ENCODE measurements around the gene FAM229A. TPM values are rescaled to one million over a fixed set of nuclear protein-coding genes. Genes with fewer than 3 reads are reported as not detected.
"Not testable (repeated sequence)": the region's sequence is repeated elsewhere in the genome, so short reads cannot be mapped to it uniquely, and the experiment has no call there.

FAM229A gene
- total and polyA plus RNA-seq, 10 donors: 10.5 to 27.6 (median 14.0) TPM

GRCh38 chr1:32361308-32361673 lies 994 bp downstream of the FAM229A start:
- TF ChIP-seq POLR2AphosphoS5 (IDR thresholded peaks at IDR 0.05): peak in 2 of 3 donors; percentile 42 to 59
- no peak for TF ChIP-seq CTCF (IDR thresholded peaks at IDR 0.05 in 8 of 11, conservative IDR thresholded peaks at IDR 0.05 in 3 of 11)
- WGBS, 5 donors: 67 to 90% (median 70%) methylated on average over 12 to 35 of the region's 35 CpGs
- peak overlapping the region in 6 of 8 donors; percentile 19 to 61 (median 36) for H3K4me3 ChIP-seq

DNA sequence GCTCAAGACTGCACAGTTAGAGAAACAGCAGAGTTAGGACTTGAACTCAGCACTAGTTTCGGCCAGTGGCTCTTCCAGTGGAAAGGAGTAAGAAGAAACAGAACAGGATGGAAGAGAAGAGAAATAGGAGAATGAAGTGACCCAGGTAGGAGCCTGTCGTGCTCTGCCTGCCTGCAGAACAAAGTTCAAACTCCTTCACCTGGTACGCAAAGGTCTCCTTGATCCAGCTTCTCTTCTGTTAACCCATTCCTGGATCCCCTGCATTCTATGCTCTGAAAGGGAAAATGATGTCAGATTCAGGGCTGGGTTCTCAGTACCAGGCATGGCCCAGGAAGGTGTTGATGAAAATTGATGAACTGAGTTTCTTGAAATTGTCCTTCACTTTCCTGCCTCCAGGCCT lies 3.9 kb downstream of the FAM229A start:
- Histone ChIP-seq H3K4me3 (no peak overlapping the region), H3K36me3 (peaks cover 0 to 18% (median 2%) of the 10 kb centered on the region in 6 donors), H3K27ac (no peak overlapping the region), H3K27me3 (replicated peaks in 1 of 7) (peaks cover 0 to 17% (median 0%) of the 10 kb centered on the region in 7 donors), H3K9me3 (no peaks in the 10 kb centered on the region), H3K4me1 (peaks cover 11 to 65% (median 43%) of the 10 kb centered on the region in 6 donors)
- intact Hi-C loops (cut with DNase I; ENCODE audit: low total_unique reads): no loop called here
- no peak for DNase-seq
- WGBS, 5 donors: 88 to 94% (median 91%) methylated on average over 3 of the region's 3 CpGs
- TF ChIP-seq POLR2A (IDR thresholded peaks at IDR 0.05): no peak
- no peak for TF ChIP-seq POLR2AphosphoS5 (IDR thresholded peaks at IDR 0.05)

More at GRCh38 chr1:32361308-32361673, 994 bp downstream of the FAM229A start:
- Histone ChIP-seq H3K27me3 (replicated peaks in 1 of 7) (peaks cover 0 to 17% (median 0%) of the 10 kb centered on the region in 7 donors), H3K27ac (peak overlapping the region in 3 of 8 donors; percentile 48 to 59 (median 50)), H3K9me3 (no peaks in the 10 kb centered on the region), H3K36me3 (peaks cover 0 to 47% (median 24%) of the 10 kb centered on the region in 6 donors), H3K4me1 (peaks cover 8 to 40% (median 30%) of the 10 kb centered on the region in 6 donors)
- DNase-seq: no peak
- intact Hi-C loops (cut with DNase I; ENCODE audit: low total_unique reads): no loop called here

DNA sequence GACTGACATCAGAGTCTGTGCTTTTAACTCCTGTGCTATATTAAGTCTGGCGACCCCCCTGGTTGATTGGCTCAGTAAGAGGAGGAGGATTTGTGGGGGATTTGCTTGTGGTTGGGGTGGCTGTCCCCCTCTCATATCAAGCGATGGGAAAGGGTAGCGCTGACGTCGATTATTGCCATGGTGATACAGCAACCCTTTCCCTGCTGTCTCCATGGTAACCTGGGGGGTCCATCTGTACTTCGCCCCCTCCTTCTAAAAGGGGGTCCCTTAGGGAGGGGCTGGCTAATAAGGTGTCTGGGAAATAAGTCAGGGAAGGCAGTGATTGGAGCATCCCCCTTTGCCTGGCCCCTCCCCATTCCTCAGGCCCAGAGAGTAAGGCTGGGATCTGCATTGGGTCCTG lies 4.7 kb downstream of the FAM229A start:
- 80 to 87% (median 84%) methylated on average over 4 to 6 of the region's 6 CpGs for WGBS, 5 donors
- peaks cover 19 to 69% (median 49%) of the 10 kb centered on the region in 6 donors for H3K4me1 ChIP-seq
- TF ChIP-seq CTCF (IDR thresholded peaks at IDR 0.05 in 8 of 11, conservative IDR thresholded peaks at IDR 0.05 in 3 of 11): no peak
- no peak for TF ChIP-seq POLR2A (IDR thresholded peaks at IDR 0.05)
- TF ChIP-seq POLR2AphosphoS5 (IDR thresholded peaks at IDR 0.05): no peak
- H3K4me3 ChIP-seq: no peak overlapping the region
- no peaks in the 10 kb centered on the region for H3K9me3 ChIP-seq
- intact Hi-C loops (cut with DNase I; ENCODE audit: low total_unique reads): no loop called here
- H3K27ac ChIP-seq: peak overlapping the region in 1 of 8 donors; percentile 4
- peaks cover 0 to 11% (median 0%) of the 10 kb centered on the region in 6 donors for H3K36me3 ChIP-seq
- H3K27me3 ChIP-seq (replicated peaks in 1 of 7): peaks cover 0 to 17% (median 0%) of the 10 kb centered on the region in 7 donors
- DNase-seq: no peak

DNA sequence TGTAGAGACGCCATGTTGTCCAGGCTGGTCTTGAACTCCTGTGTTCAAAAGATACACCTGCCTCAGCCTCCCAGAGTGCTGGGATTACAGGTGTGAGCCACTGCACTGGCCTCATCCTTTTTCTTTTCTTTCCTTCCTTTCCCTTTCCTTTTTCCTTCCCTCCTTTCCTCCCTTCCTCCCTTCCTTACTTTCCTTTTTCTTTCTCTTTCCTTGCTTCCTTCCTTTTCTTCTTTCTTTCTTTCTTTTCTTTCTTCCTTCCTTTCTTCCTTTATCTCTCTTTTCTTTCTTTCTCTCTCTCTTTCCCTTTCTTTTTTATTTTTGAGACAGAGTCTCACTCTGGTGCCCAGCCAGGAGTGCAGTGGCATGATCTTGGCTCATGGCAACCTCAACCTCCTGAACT lies 5.8 kb downstream of the FAM229A start:
- Histone ChIP-seq H3K9me3 (no peaks in the 10 kb centered on the region), H3K36me3 (peaks cover 0 to 11% (median 0%) of the 10 kb centered on the region in 6 donors), H3K4me3 (no peak overlapping the region), H3K27ac (peak overlapping the region in 2 of 8 donors; percentile 15 to 95), H3K4me1 (peaks cover 16 to 69% (median 49%) of the 10 kb centered on the region in 6 donors), H3K27me3 (replicated peaks in 1 of 7) (peaks cover 0 to 6% (median 0%) of the 10 kb centered on the region in 7 donors)
- intact Hi-C loops (cut with DNase I; ENCODE audit: low total_unique reads): no loop called here
- WGBS, 5 donors: 91 to 100% (median 97%) methylated on average over 1 of the region's 1 CpG
- no peak for TF ChIP-seq POLR2AphosphoS5 (IDR thresholded peaks at IDR 0.05)
- no peak for TF ChIP-seq POLR2A (IDR thresholded peaks at IDR 0.05)
- no peak for TF ChIP-seq CTCF (IDR thresholded peaks at IDR 0.05 in 8 of 11, conservative IDR thresholded peaks at IDR 0.05 in 3 of 11)
- DNase-seq: no peak

DNA sequence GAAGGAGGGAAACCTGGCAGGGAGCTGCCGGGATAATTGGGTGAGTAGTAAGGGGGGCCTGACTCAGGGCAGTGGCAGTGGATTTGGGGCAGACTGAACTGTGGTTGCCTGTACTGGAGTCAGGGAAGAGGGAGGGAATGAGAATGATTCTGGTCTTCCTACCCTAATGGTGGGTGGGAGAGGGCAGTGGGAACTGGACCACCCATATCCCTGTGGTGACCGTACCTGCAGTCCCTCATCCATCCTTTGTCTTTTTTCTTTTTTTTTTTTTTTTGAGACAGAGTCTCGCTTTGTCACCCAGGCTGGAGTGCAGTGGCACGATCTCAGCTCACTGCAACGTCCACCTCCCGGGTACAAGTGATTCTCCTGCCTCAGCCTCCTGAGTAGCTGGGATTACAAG lies 6.5 kb downstream of the FAM229A start:
- H3K27ac ChIP-seq: peak overlapping the region in 3 of 8 donors; percentile 91 to 96 (median 95)
- intact Hi-C loops (cut with DNase I; ENCODE audit: low total_unique reads): not testable (repeated sequence)

More for the DNA sequence above, 6.5 kb downstream of the FAM229A start:
- H3K4me3 ChIP-seq; DNase-seq; H3K27me3 ChIP-seq (replicated peaks in 1 of 7); H3K36me3 ChIP-seq; H3K9me3 ChIP-seq: not testable (repeated sequence)
- WGBS, 5 donors: 89 to 96% (median 93%) methylated on average over 6 of the region's 6 CpGs
- H3K4me1 ChIP-seq: peaks cover 17 to 67% (median 49%) of the 10 kb centered on the region in 6 donors

Measured in spleen (tissue), 11 donors.